GM12878 (cell line): Measurements from ENCODE around the gene SUFU. TPM values are rescaled to one million over a fixed set of nuclear protein-coding genes. Genes with fewer than 3 reads are reported as not detected.

Source experiments
- ATAC-seq: fragments of 200-7000 bp; cut with Tn5 transposase; 3 replicates; pipeline ENCODE4 v1.9.1; 2020; ENCODE audit warnings: mild to moderate bottlenecking, moderate library complexity
- BruUV-seq: library from RNA; stranded (reverse); fragments of 400-500 nt; replicated peaks from 2 replicates; lab custom pipeline; 2021; lab: Mats Ljungman, UMichigan
- CTCF ChIA-PET: fragments of 300-600 bp; sonication (Branson Sonifier 250); formaldehyde crosslinking; extraction: SDS; loops from one replicate; lab custom pipeline; 2021; ENCODE audit warnings: inconsistent platforms; lab: Yijun Ruan, JAX
- POLR2A ChIA-PET: fragments of 350-600 bp; formaldehyde crosslinking; extraction: SDS; loops from one replicate; lab custom pipeline; 2021; ENCODE audit warnings: inconsistent platforms; lab: Charles Lee
- RAD21 ChIA-PET: fragments of 300-600 bp; sonication (Branson Sonifier 250); formaldehyde crosslinking; loops from one replicate; lab custom pipeline; 2023; ENCODE audit warnings: antibody characterized with exemption; ENCODE audit not compliant: unreplicated experiment; lab: Charles Lee
- SMC1A ChIA-PET: fragments of 300-600 bp; sonication (Branson Sonifier 250); formaldehyde crosslinking; loops from one replicate; lab custom pipeline; 2023; ENCODE audit not compliant: unreplicated experiment, uncharacterized antibody; lab: Charles Lee
- DNase-seq: peaks from one replicate; pipeline ENCODE4 v3.0.0-alpha.2; 2011; ENCODE audit warnings: low read depth, low spot score
- FAIRE-seq: peaks from 3 replicates; lab custom pipeline; 2011; peaks lifted over from hg19 to GRCh38; lab: Jason Lieb, UNC
- H2AFZ ChIP-seq: 2 replicates; pipeline ENCODE4 v1.6.0; 2011; ENCODE audit warnings: low read depth, low read length, control low read depth; ENCODE audit not compliant: control insufficient read depth
- H3K27ac ChIP-seq: 2 replicates; pipeline ENCODE4 v1.5.1; 2011; ENCODE audit warnings: control low read depth; ENCODE audit not compliant: control insufficient read depth, insufficient read depth
- H3K27me3 ChIP-seq, 2 experiments: replicated peaks in 1 of 2; 2 replicates each; pipeline versions ENCODE4 v1.6.0 to v1.6.1; 2011; ENCODE audit warnings: low read length in 1 of 2; ENCODE audit not compliant: control insufficient read depth in 2 of 2, insufficient read depth in 2 of 2
- H3K36me3 ChIP-seq, 2 experiments: 2 replicates each; pipeline ENCODE4 v1.5.1; 2011; ENCODE audit warnings: low read length in 1 of 2; ENCODE audit not compliant: control insufficient read depth in 2 of 2, insufficient read depth in 2 of 2
- H3K4me1 ChIP-seq: 2 replicates; pipeline ENCODE4 v1.6.1; 2011; ENCODE audit warnings: mild to moderate bottlenecking, low read length, moderate library complexity, mixed read lengths; ENCODE audit not compliant: control insufficient read depth, insufficient read depth
- H3K4me2 ChIP-seq: 2 replicates; pipeline ENCODE4 v1.6.0; 2011; ENCODE audit warnings: control low read depth; ENCODE audit not compliant: control insufficient read depth, insufficient read depth
- H3K4me3 ChIP-seq: fragments of 200-600 bp; sonication (generic); 2 replicates; pipeline ENCODE4 v1.5.1; 2016
- H3K79me2 ChIP-seq: 2 replicates; pipeline ENCODE4 v1.6.0; 2011; ENCODE audit warnings: low read length; ENCODE audit not compliant: control insufficient read depth, insufficient read depth
- H3K9ac ChIP-seq: 2 replicates; pipeline ENCODE4 v1.8.0; 2011; ENCODE audit warnings: low read length, control low read depth, mixed read lengths; ENCODE audit not compliant: control insufficient read depth, insufficient read depth
- H3K9me3 ChIP-seq: replicated peaks from 3 replicates; pipeline ENCODE4 v1.5.1; 2011; ENCODE audit warnings: mild to moderate bottlenecking, low read length; ENCODE audit not compliant: control insufficient read depth, insufficient read depth
- H4K20me1 ChIP-seq: 2 replicates; pipeline ENCODE4 v1.6.0; 2011; ENCODE audit not compliant: control insufficient read depth, insufficient read depth
- CTCF ChIP-seq, 3 experiments: IDR thresholded peaks in 2 of 3; conservative IDR thresholded peaks in 1 of 3; 2 replicates each; pipeline ENCODE4 v1.5.1; 2011; ENCODE audit warnings: low read depth in 3 of 3, low read length in 3 of 3, mild to moderate bottlenecking in 3 of 3, control low read depth in 2 of 3, moderate library complexity in 2 of 3, inconsistent platforms in 1 of 3, mixed read lengths in 1 of 3; ENCODE audit not compliant: control insufficient read depth in 2 of 3, insufficient read depth in 1 of 3; ENCODE audit errors: extremely low read depth in 1 of 3
- FOS ChIP-seq: IDR thresholded peaks from 3 replicates; pipeline ENCODE4 v1.6.1; 2011; ENCODE audit warnings: borderline replicate concordance; ENCODE audit not compliant: insufficient read length; ENCODE audit errors: extremely low read depth
- MLLT1 ChIP-seq: fragments of 450-650 bp; IDR thresholded peaks from 2 replicates; pipeline ENCODE4 v1.6.1; 2016; ENCODE audit warnings: mild to moderate bottlenecking
- NBN ChIP-seq: fragments of 450-650 bp; IDR thresholded peaks from 2 replicates; pipeline ENCODE4 v1.6.1; 2016
- NFIC ChIP-seq: IDR thresholded peaks from 2 replicates; pipeline ENCODE4 v1.6.1; 2012; ENCODE audit warnings: low read depth, mild to moderate bottlenecking, inconsistent platforms, low read length, moderate library complexity
- NR2C1 ChIP-seq: fragments of 450-650 bp; IDR thresholded peaks from 2 replicates; pipeline ENCODE4 v1.6.1; 2017; ENCODE audit warnings: antibody characterized with exemption, mild to moderate bottlenecking, moderate library complexity
- NR2F1 ChIP-seq: fragments of 450-650 bp; conservative IDR thresholded peaks from 2 replicates; pipeline ENCODE4 v1.6.1; 2017; ENCODE audit warnings: mild to moderate bottlenecking
- PBX3 ChIP-seq: IDR thresholded peaks from 2 replicates; pipeline ENCODE4 v1.6.1; 2011; ENCODE audit warnings: mild to moderate bottlenecking, low read depth, low read length, moderate library complexity; ENCODE audit not compliant: insufficient replicate concordance
- SMARCA5 ChIP-seq: fragments of 450-650 bp; IDR thresholded peaks from 2 replicates; pipeline ENCODE4 v1.6.1; 2017; ENCODE audit warnings: mild to moderate bottlenecking
- SMC3 ChIP-seq: IDR thresholded peaks from 2 replicates; pipeline ENCODE4 v1.6.1; 2011; ENCODE audit warnings: low read length, improper control_type of control experiment, borderline replicate concordance
- YBX1 ChIP-seq: fragments of 450-650 bp; IDR thresholded peaks from 2 replicates; pipeline ENCODE4 v1.6.1; 2016; ENCODE audit warnings: antibody characterized with exemption
- YY1 ChIP-seq: IDR thresholded peaks from 2 replicates; pipeline ENCODE4 v1.6.1; 2011; ENCODE audit warnings: low read depth, mild to moderate bottlenecking, low read length
- whole genome bisulfite sequencing: methylation state at CpG from one replicate; pipeline ENCODE4 v1.1.6; 2016; ENCODE audit warnings: low lambda C conversion rate; ENCODE audit not compliant: insufficient replicate concordance, insufficient coverage; ENCODE audit errors: missing lambda C conversion rate; 5-methylcytosine and 5-hydroxymethylcytosine counted together
- in situ Hi-C: fragments of 300-500 bp; cut with MboI; formaldehyde crosslinking; loops from 9 replicates; pipeline ENCODE4 v1.14.3; 2018; ENCODE audit warnings: mixed read lengths
- intact Hi-C: fragments of 100-400 bp; cut with micrococcal nuclease; formaldehyde crosslinking; loops from one replicate; pipeline ENCODE4 v1.14.2; 2022; ENCODE audit not compliant: unreplicated experiment
- polyA plus RNA-seq, 11 experiments: library from polyadenylated mRNA; depleted of rRNA in 4 of 11; unstranded in 6 of 11; stranded (reverse) in 5 of 11; fragments of >200 nt; fragmentation: Nextera tagmentation in 4 of 11; fragmentation: Illumina TruSeq in 1 of 11; extraction: Ambion mirVana in 4 of 11; extraction: Trizol in 1 of 11; gene quantifications; 1 replicate in 1 of 11; 2 replicates in 10 of 11; pipeline versions ENCODE4 v1.2.1 to v1.2.3, GENCODE V29; 2011 to 2016; ENCODE audit warnings: inconsistent platforms in 2 of 11, missing spikeins in 2 of 11, low read depth in 1 of 11
- total RNA-seq, 4 experiments: library from RNA; depleted of rRNA in 3 of 4; stranded (reverse); fragments of >200 nt in 3 of 4; fragmentation: Illumina TruSeq in 1 of 4; extraction: Trizol in 1 of 4; gene quantifications; 2 replicates each; pipeline versions ENCODE4 v1.2.1 to v1.2.3, GENCODE V29; 2013 to 2021

Gene SUFU
- total and polyA plus RNA-seq, 10 of the 15 experiments (the other 5 are each of a cell fraction or from before 2014, with no cell fraction given), result 0.68 to 7.7 (median 2.4) TPM

- ChIA-PET CTCF (interaction anchor here (0.5 to 8.9 kb wide), 48 partner anchors 9 to 1117 kb away, joined by 3 to 325 read pairs (median 5); partner anchors contain the start of genes ACTR1A, CUEDC2, FBXL15 and SUFU), RAD21 (interaction anchor here (0.5 to 7.0 kb wide), 41 partner anchors 12 to 472 kb away, joined by 3 to 206 read pairs (median 4); partner anchors contain the start of genes ACTR1A, C10orf95, CUEDC2 and FBXL15), SMC1A (interaction anchor here (0.7 to 4.0 kb wide), 29 partner anchors 12 to 414 kb away, joined by 3 to 137 read pairs (median 3); partner anchors contain the start of genes ACTR1A and SUFU), POLR2A (interaction anchor here (0.6 to 3.1 kb wide), 7 partner anchors 68 to 186 kb away, joined by 3 to 24 read pairs (median 5); partner anchors contain the start of genes ACTR1A and SUFU)
- Histone ChIP-seq H3K9me3 (no peaks in the 10 kb centered on the region), H3K36me3 (no peaks in the 10 kb centered on the region), H2AFZ (no peak overlapping the region), H3K9ac (no peak overlapping the region), H3K4me3 (no peak overlapping the region), H3K4me1 (no peaks in the 10 kb centered on the region), H3K79me2 (no peaks in the 10 kb centered on the region), H3K27me3 (no peaks in the 10 kb centered on the region), H3K27ac (no peak overlapping the region), H4K20me1 (no peaks in the 10 kb centered on the region), H3K4me2 (no peak overlapping the region)
- intact Hi-C loops, result loop anchor here (1.0 to 5.0 kb wide), 4 partner anchors 80 to 351 kb away; partner anchors contain the start of gene SUFU
- ATAC-seq (peak; percentile 100), FAIRE-seq (peak; percentile 97), DNase-seq (peak; percentile 51)
- BruUV-seq, result no TSS peak
- in situ Hi-C loops, result no loop called here
- 52% methylated on average over 11 of the region's 11 CpGs for WGBS
- no peak for TF ChIP-seq PBX3
- TF ChIP-seq SMARCA5, result 0 out of 2 replicates have a peak, but pooled peaks have one; percentile 52
- peak; percentile 81 for TF ChIP-seq NR2C1
- peak; percentile 79; the same call in 1 of the 2 replicates for TF ChIP-seq SMC3
- TF ChIP-seq FOS, result no peak
- no peak for TF ChIP-seq YBX1
- 0 out of 2 replicates have a peak, but pooled peaks have one; percentile 18 for TF ChIP-seq MLLT1
- TF ChIP-seq CTCF (IDR thresholded peaks at IDR 0.05 in 2 of 3, conservative IDR thresholded peaks at IDR 0.05 in 1 of 3; ENCODE audit: control insufficient read depth in 2 of 3, extremely low read depth in 1 of 3, insufficient read depth in 1 of 3, low read depth in 3 of 3, low read length in 3 of 3), result peak; percentile 86 to 96 (median 92)
- TF ChIP-seq NBN, result 0 out of 2 replicates have a peak, but pooled peaks have one; percentile 37
- peak; percentile 79 for TF ChIP-seq NR2F1
- 0 out of 2 replicates have a peak, but pooled peaks have one; percentile 35 for TF ChIP-seq YY1
- no peak for TF ChIP-seq NFIC
These were observed 80.0 kb downstream of the SUFU start for GRCh38 chr10:102583435-102584417.
